Nephron progenitor cell (in vitro differentiated cells): ENCODE data around the gene CHRNA4.

Source experiments
- DNase-seq: peaks from one replicate; pipeline ENCODE4 v3.0.0; 2021
- H3K27ac Mint-ChIP-seq: 2 replicates; pipeline ENCODE4 v1.8.0; 2021; ENCODE audit warnings: mild to moderate bottlenecking, moderate library complexity, mixed read lengths
- H3K27me3 Mint-ChIP-seq: 2 replicates; pipeline ENCODE4 v1.8.0; 2021; ENCODE audit warnings: mild to moderate bottlenecking, low read depth, mixed read lengths; ENCODE audit not compliant: poor library complexity
- H3K36me3 Mint-ChIP-seq: 2 replicates; pipeline ENCODE4 v1.8.0; 2021; ENCODE audit warnings: low read depth, mixed read lengths
- H3K4me1 Mint-ChIP-seq: 2 replicates; pipeline ENCODE4 v1.8.0; 2021; ENCODE audit warnings: mixed read lengths
- H3K4me3 Mint-ChIP-seq: 2 replicates; pipeline ENCODE4 v1.8.0; 2021; ENCODE audit warnings: mild to moderate bottlenecking, moderate library complexity, mixed read lengths
- H3K9me3 Mint-ChIP-seq: 2 replicates; pipeline ENCODE4 v1.8.0; 2021; ENCODE audit warnings: mild to moderate bottlenecking, moderate library complexity, mixed read lengths
- CTCF ChIP-seq: fragments of 200-600 bp; sonication (generic); IDR thresholded peaks from 2 replicates; pipeline ENCODE4 v1.5.0; 2021; ENCODE audit warnings: antibody characterized with exemption

The CHRNA4 gene

GRCh38 chr20:63406617-63407245 is 45.6 kb upstream of the CHRNA4 start:
- Mint-ChIP-seq H3K27me3 (peaks cover 10% of the 10 kb centered on the region), H3K4me1 (peaks cover 8% of the 10 kb centered on the region), H3K4me3 (no peak overlapping the region), H3K36me3 (no peaks in the 10 kb centered on the region), H3K27ac (no peak overlapping the region), H3K9me3 (no peaks in the 10 kb centered on the region)
- DNase-seq, result no peak
- no peak for TF ChIP-seq CTCF

GRCh38 chr20:63406011-63406410 is 44.9 kb upstream of the CHRNA4 start:
- H3K36me3 Mint-ChIP-seq, result no peaks in the 10 kb centered on the region
- peaks cover 15% of the 10 kb centered on the region for H3K27me3 Mint-ChIP-seq
- peaks cover 5% of the 10 kb centered on the region for H3K4me1 Mint-ChIP-seq
- no peaks in the 10 kb centered on the region for H3K9me3 Mint-ChIP-seq
- H3K4me3 Mint-ChIP-seq, result no peak overlapping the region
- no peak for TF ChIP-seq CTCF
- no peak overlapping the region for H3K27ac Mint-ChIP-seq
- DNase-seq, result no peak

- Mint-ChIP-seq H3K4me1 (peaks cover 5% of the 10 kb centered on the region), H3K27ac (no peak overlapping the region)
These were observed 44.1 kb upstream of the CHRNA4 start for GRCh38 chr20:63405102-63405730.

GRCh38 chr20:63404129-63405085 is 43.3 kb upstream of the CHRNA4 start:
- no peak for DNase-seq
- H3K27me3 Mint-ChIP-seq, result peaks cover 18% of the 10 kb centered on the region
- no peak overlapping the region for H3K4me3 Mint-ChIP-seq
- peaks cover 5% of the 10 kb centered on the region for H3K4me1 Mint-ChIP-seq
- H3K36me3 Mint-ChIP-seq, result no peaks in the 10 kb centered on the region
- no peaks in the 10 kb centered on the region for H3K9me3 Mint-ChIP-seq
- TF ChIP-seq CTCF, result no peak
- no peak overlapping the region for H3K27ac Mint-ChIP-seq

More at GRCh38 chr20:63405102-63405730, 44.1 kb upstream of the CHRNA4 start:
- no peak overlapping the region for H3K4me3 Mint-ChIP-seq
- DNase-seq, result no peak
- no peaks in the 10 kb centered on the region for H3K9me3 Mint-ChIP-seq
- TF ChIP-seq CTCF, result no peak
- peaks cover 15% of the 10 kb centered on the region for H3K27me3 Mint-ChIP-seq
- H3K36me3 Mint-ChIP-seq, result no peaks in the 10 kb centered on the region

GRCh38 chr20:63403403-63404105 is 42.4 kb upstream of the CHRNA4 start:
- no peak for DNase-seq
- no peaks in the 10 kb centered on the region for H3K36me3 Mint-ChIP-seq
- peaks cover 19% of the 10 kb centered on the region for H3K27me3 Mint-ChIP-seq
- no peak overlapping the region for H3K4me3 Mint-ChIP-seq
- no peaks in the 10 kb centered on the region for H3K4me1 Mint-ChIP-seq
- TF ChIP-seq CTCF, result no peak
- no peaks in the 10 kb centered on the region for H3K9me3 Mint-ChIP-seq
- H3K27ac Mint-ChIP-seq, result no peak overlapping the region
